DOHH2 (cell line): Measurements from ENCODE around the gene ZCRB1.

Experiments
- CTCF ChIP-seq: fragments of 200-600 bp; sonication (generic); IDR thresholded peaks from one replicate; pipeline ENCODE4 v1.5.1; 2014; ENCODE audit warnings: antibody characterized with exemption, mild to moderate bottlenecking, low read depth, low read length; ENCODE audit not compliant: poor library complexity, severe bottlenecking
- EZH2phosphoT487 ChIP-seq: fragments of 200-600 bp; sonication (generic); IDR thresholded peaks from 2 replicates; pipeline ENCODE4 v1.6.1; 2017; ENCODE audit warnings: borderline replicate concordance, mild to moderate bottlenecking, antibody characterized with exemption, low read length, moderate library complexity, mixed read lengths

DNA sequence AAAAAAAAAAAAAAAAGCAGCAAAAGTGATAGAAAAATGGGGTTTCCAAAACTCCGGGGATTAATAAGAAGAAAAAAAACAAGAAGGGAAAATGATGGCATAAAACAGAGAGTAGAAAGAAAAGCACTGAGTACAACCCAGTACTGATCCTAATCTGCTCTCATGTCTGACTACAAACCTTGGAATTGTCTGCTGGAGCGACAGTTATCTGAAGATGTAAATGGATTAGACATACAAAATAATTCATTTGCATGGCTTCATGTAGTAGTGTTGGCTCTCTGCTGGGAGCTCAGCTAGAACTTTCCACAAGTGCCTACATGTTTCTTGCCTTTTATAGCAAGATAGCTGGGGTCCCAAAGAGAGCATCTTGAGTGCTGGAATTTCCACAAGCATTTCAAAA lies 34.2 kb downstream of the ZCRB1 start:
- TF ChIP-seq CTCF: no peak
- TF ChIP-seq EZH2phosphoT487: no peak
